K562 (cell line): ENCODE results near the gene BLTP3A. TPM values are rescaled to one million over a fixed set of nuclear protein-coding genes. Genes with fewer than 3 reads are reported as not detected.
A peak's percentile ranks its signal among the peaks of the same experiment; 100 is the strongest.

Experiments
- ATF7 ChIP-seq: fragments of 450-650 bp; IDR thresholded peaks from 2 replicates; pipeline ENCODE4 v1.7.1; 2014; ENCODE audit warnings: mild to moderate bottlenecking, moderate library complexity
- BRCA1 ChIP-seq, 2 experiments: fragments of 450-650 bp in 1 of 2; sonication (generic) in 1 of 2; formaldehyde crosslinking in 1 of 2; IDR thresholded peaks; 2 replicates each; pipeline versions ENCODE4 v1.5.0 to v1.6.1; 2017 to 2020; ENCODE audit warnings: mild to moderate bottlenecking in 1 of 2, missing genetic modification reagents in 1 of 2
- ELF2 ChIP-seq: fragments of 250-450 bp; sonication (Bioruptor Pico); IDR thresholded peaks from 2 replicates; pipeline ENCODE4 v1.5.0; 2021; ENCODE audit warnings: mild to moderate bottlenecking
- FIP1L1 ChIP-seq: fragments of 200-400 bp; formaldehyde crosslinking; IDR thresholded peaks from 2 replicates; pipeline ENCODE4 v1.6.1; 2018; ENCODE audit warnings: mild to moderate bottlenecking, low read depth, low read length; ENCODE audit not compliant: poor library complexity, severe bottlenecking
- NFIC ChIP-seq: fragments of 450-650 bp; IDR thresholded peaks from 2 replicates; pipeline ENCODE4 v1.6.1; 2017; ENCODE audit warnings: mild to moderate bottlenecking, inconsistent platforms
- PHB2 ChIP-seq: fragments of 450-650 bp; IDR thresholded peaks from 2 replicates; pipeline ENCODE4 v1.6.1; 2017; ENCODE audit warnings: low read depth
- RBM15 ChIP-seq: fragments of 200-400 bp; formaldehyde crosslinking; IDR thresholded peaks from 2 replicates; pipeline ENCODE4 v1.6.1; 2018; ENCODE audit warnings: mild to moderate bottlenecking, low read length, moderate library complexity; ENCODE audit not compliant: insufficient read depth
- SMAD3 ChIP-seq: fragments of 450-650 bp; formaldehyde crosslinking; conservative IDR thresholded peaks from 2 replicates; pipeline ENCODE4 v1.4.0; 2020; ENCODE audit warnings: mild to moderate bottlenecking
- SPI1 ChIP-seq: IDR thresholded peaks from 2 replicates; pipeline ENCODE4 v1.6.1; 2011; ENCODE audit warnings: low read depth, low read length, control low read depth, borderline replicate concordance
- STAT6 ChIP-seq: sonication (generic); formaldehyde crosslinking; IDR thresholded peaks from 2 replicates; pipeline ENCODE4 v1.8.1; 2023; ENCODE audit warnings: mild to moderate bottlenecking, missing genetic modification reagents
- TAL1 ChIP-seq: fragments of 450-650 bp; IDR thresholded peaks from 2 replicates; pipeline ENCODE4 v1.6.1; 2016; ENCODE audit warnings: mild to moderate bottlenecking
- ZEB2 ChIP-seq: fragments of 450-650 bp; IDR thresholded peaks from 2 replicates; pipeline ENCODE4 v1.6.1; 2016
- ZNF12 ChIP-seq: sonication (generic); formaldehyde crosslinking; IDR thresholded peaks from 2 replicates; pipeline ENCODE4 v1.4.0; 2020; ENCODE audit warnings: mild to moderate bottlenecking, missing genetic modification reagents
- ZNF134 ChIP-seq: fragments of 250-450 bp; sonication (Bioruptor Pico); conservative IDR thresholded peaks from 2 replicates; pipeline ENCODE4 v1.4.0; 2020
- ZNF146 ChIP-seq: IDR thresholded peaks from one replicate; pipeline ENCODE4 v1.6.1; 2018; ENCODE audit warnings: missing compliant biosample characterization; ENCODE audit not compliant: unreplicated experiment
- ZNF318 ChIP-seq, 2 experiments: fragments of 450-650 bp; IDR thresholded peaks; 2 replicates each; pipeline ENCODE4 v1.6.1; 2016; ENCODE audit warnings: mild to moderate bottlenecking in 2 of 2, borderline replicate concordance in 1 of 2, low read depth in 1 of 2, moderate library complexity in 1 of 2
- ZNF551 ChIP-seq: fragments of 250-450 bp; sonication (Bioruptor Pico); IDR thresholded peaks from 2 replicates; pipeline ENCODE4 v1.5.0; 2021; ENCODE audit warnings: mild to moderate bottlenecking, moderate library complexity
- ZNF76 ChIP-seq: fragments of 250-450 bp; sonication (Bioruptor Pico); IDR thresholded peaks from 2 replicates; pipeline ENCODE4 v1.4.0; 2020; ENCODE audit warnings: mild to moderate bottlenecking, moderate library complexity, borderline replicate concordance
- ZNF766 ChIP-seq: fragments of 200-800 bp; sonication (Bioruptor generic); conservative IDR thresholded peaks from 2 replicates; pipeline ENCODE4 v1.6.1; 2016; ENCODE audit warnings: missing genetic modification characterization, missing compliant biosample characterization
- polyA plus RNA-seq, 8 experiments: library from polyadenylated mRNA; depleted of rRNA in 4 of 8; stranded (reverse) in 5 of 8; unstranded in 3 of 8; fragments of >200 nt; fragmentation: Nextera tagmentation in 2 of 8; fragmentation: Illumina TruSeq in 1 of 8; extraction: Ambion mirVana in 2 of 8; extraction: Trizol in 1 of 8; gene quantifications; 2 replicates each; pipeline versions ENCODE4 v1.2.1 to v1.2.3, GENCODE V29; 2011 to 2014; ENCODE audit warnings: inconsistent platforms in 1 of 8, missing spikeins in 1 of 8
- total RNA-seq, 7 experiments: library from RNA; depleted of rRNA in 6 of 7; stranded (reverse); fragments of >200 nt in 6 of 7; fragmentation: Illumina TruSeq in 2 of 7; extraction: Trizol in 2 of 7; gene quantifications; 2 replicates each; pipeline versions ENCODE4 v1.2.1 to v1.2.3, GENCODE V29; 2011 to 2021; ENCODE audit warnings: low replicate concordance in 1 of 7

Gene BLTP3A
- total and polyA plus RNA-seq, 9 of the 15 experiments (the other 6 are each of a cell fraction or from before 2014, with no cell fraction given) = 7.5 to 34.6 (median 15.5) TPM

- no peak for TF ChIP-seq BRCA1 (IDR thresholded peaks at IDR 0.05)
- no peak for TF ChIP-seq BRCA1 (CRISPR knock-in tag; IDR thresholded peaks at IDR 0.05)
- TF ChIP-seq FIP1L1 = no peak
- no peak for TF ChIP-seq ZNF12 (CRISPR knock-in tag)
- TF ChIP-seq ZEB2 = no peak
- TF ChIP-seq ELF2 (CRISPR knock-in tag) = no peak
- peak; percentile 53 for TF ChIP-seq TAL1
- TF ChIP-seq ZNF766 (CRISPR knock-in tag) = 0 out of 2 replicates have a peak, but pooled peaks have one; percentile 58
- no peak for TF ChIP-seq ZNF76 (CRISPR knock-in tag)
- no peak for TF ChIP-seq STAT6
- no peak for TF ChIP-seq SMAD3 (CRISPR knock-in tag)
- no peak for TF ChIP-seq ZNF551 (CRISPR knock-in tag)
- no peak for TF ChIP-seq ZNF146 (CRISPR knock-in tag)
- no peak for TF ChIP-seq SPI1
- no peak for TF ChIP-seq PHB2
- no peak for TF ChIP-seq NFIC
- TF ChIP-seq ATF7 = no peak
- TF ChIP-seq ZNF134 (CRISPR knock-in tag) = no peak
- TF ChIP-seq RBM15 = no peak
- TF ChIP-seq ZNF318 (IDR thresholded peaks at IDR 0.05; ENCODE audit: borderline replicate concordance in 1 of 2, low read depth in 1 of 2) = no peak
Observed at GRCh38 chr6:34834789-34835518, 43.1 kb downstream of the BLTP3A start (continued).
